ENCODE results near the gene RNF32.

GRCh38 chr7:156703773-156704482 lies 63.4 kb downstream of the RNF32 start:
- no peak for TF ChIP-seq CTCF (IDR thresholded peaks at IDR 0.05; ENCODE audit: low read length)
- no peak for TF ChIP-seq EZH2 (IDR thresholded peaks at IDR 0.05; ENCODE audit: borderline replicate concordance, low read length)
